MCF 10A (cell line): ENCODE data around the gene CNN1. TPM values are rescaled to one million over a fixed set of nuclear protein-coding genes. Genes with fewer than 3 reads are reported as not detected.

Experiments
- Bru-seq: library from RNA; stranded (reverse); fragments of 400-500 nt; gene quantifications from one replicate; lab custom pipeline; 2021; lab: Mats Ljungman, UMichigan
- BruChase-seq, 2 experiments: library from RNA; stranded (reverse); fragments of 400-500 nt; gene quantifications; one replicate each; lab custom pipeline; 2021; lab: Mats Ljungman, UMichigan
- BruUV-seq: library from RNA; stranded (reverse); fragments of 400-500 nt; replicated peaks from 2 replicates; lab custom pipeline; 2021; lab: Mats Ljungman, UMichigan
- CTCF ChIA-PET: fragments of 300-600 bp; sonication (Branson Sonifier 250); formaldehyde crosslinking; extraction: SDS; loops from one replicate; lab custom pipeline; 2021; ENCODE audit warnings: antibody characterized with exemption, inconsistent platforms; lab: Yijun Ruan, JAX
- POLR2A ChIA-PET: fragments of 300-600, 350-650 bp; sonication (Branson Sonifier 250); formaldehyde crosslinking; extraction: SDS; loops from one replicate; lab custom pipeline; 2020; ENCODE audit warnings: antibody characterized with exemption, inconsistent platforms; lab: Yijun Ruan, JAX
- DNase-seq: peaks from one replicate; pipeline ENCODE4 v3.0.0-alpha.2; 2018; ENCODE audit not compliant: unreplicated experiment
- H3K27ac Mint-ChIP-seq: one replicate; pipeline ENCODE4 v1.8.0; 2022; ENCODE audit warnings: mild to moderate bottlenecking, low read depth, mixed read lengths; ENCODE audit not compliant: unreplicated experiment
- H3K27me3 Mint-ChIP-seq: one replicate; pipeline ENCODE4 v1.8.0; 2022; ENCODE audit warnings: mixed read lengths; ENCODE audit not compliant: insufficient read depth, unreplicated experiment
- H3K36me3 Mint-ChIP-seq: one replicate; pipeline ENCODE4 v1.8.0; 2022; ENCODE audit warnings: mild to moderate bottlenecking, moderate library complexity, mixed read lengths; ENCODE audit not compliant: insufficient read depth, unreplicated experiment
- H3K4me1 Mint-ChIP-seq: one replicate; pipeline ENCODE4 v1.8.0; 2022; ENCODE audit warnings: mixed read lengths; ENCODE audit not compliant: insufficient read depth, unreplicated experiment
- H3K4me3 Mint-ChIP-seq: one replicate; pipeline ENCODE4 v1.8.0; 2022; ENCODE audit warnings: mild to moderate bottlenecking, moderate library complexity, mixed read lengths; ENCODE audit not compliant: unreplicated experiment
- H3K9me3 Mint-ChIP-seq: one replicate; pipeline ENCODE4 v1.8.0; 2022; ENCODE audit warnings: mixed read lengths; ENCODE audit not compliant: unreplicated experiment
- CTCF ChIP-seq: fragments of 200-600 bp; IDR thresholded peaks from one replicate; pipeline ENCODE4 v1.8.0; 2022; ENCODE audit warnings: antibody characterized with exemption, mild to moderate bottlenecking; ENCODE audit not compliant: unreplicated experiment
- intact Hi-C: fragments of 100-400 bp; cut with micrococcal nuclease; formaldehyde crosslinking; loops from 2 replicates; pipeline ENCODE4 v1.14.1; 2022
- long read RNA-seq: library from polyadenylated mRNA; stranded (forward); transcript quantifications from one replicate; pipeline ENCODE4 v2.0.0, GENCODE V29; 2022
- total RNA-seq: library from RNA; stranded (reverse); gene quantifications from 2 replicates; pipeline ENCODE4 v1.2.3, GENCODE V29; 2022

The CNN1 gene
- total RNA-seq (not detected in 2 replicates), Bru-seq, nascent RNA (not detected), BruChase-seq, experiment 1, labeled RNA remaining after a 6-hour chase (percentile 7 among the genes with signal in this experiment), BruChase-seq, experiment 2, labeled RNA remaining after a 2-hour chase (not detected)
- long read RNA-seq = 0 reads

- no peak for TF ChIP-seq CTCF
- Mint-ChIP-seq H3K27me3 (no peaks in the 10 kb centered on the region), H3K4me3 (no peak within 1 kb of the TSS), H3K27ac (no peak within 1 kb of the TSS), H3K4me1 (peaks cover 3% of the 10 kb centered on the region), H3K9me3 (no peaks in the 10 kb centered on the region), H3K36me3 (no peaks in the 10 kb centered on the region)
- ChIA-PET CTCF (interaction anchor here (0.7 kb wide), 1 partner anchor 8 kb away, joined by 4 read pairs; no protein-coding TSS in a partner anchor), POLR2A (interaction anchor here (0.8 kb wide), 1 partner anchor 9 kb away, joined by 4 read pairs; the partner anchor contains the start of gene ECSIT)
- intact Hi-C loops = loop anchor here (10.0 kb wide), 1 partner anchor 46 kb away; no protein-coding TSS in a partner anchor
- no peak for DNase-seq
- BruUV-seq = no TSS peak
These were observed at the start of gene CNN1 for GRCh38 chr19:11538232-11539036. CNN1 (plus strand) TSS chr19:11538851; CDS start chr19:11538928, 77 bp downstream.

GRCh38 chr19:11489378-11489777, 49.3 kb upstream of the CNN1 start:
- peaks cover 7% of the 10 kb centered on the region for H3K36me3 Mint-ChIP-seq
- ChIA-PET CTCF (no interaction called here), POLR2A (no interaction called here)
- intact Hi-C loops = no loop called here
- no peak for DNase-seq
- H3K4me3 Mint-ChIP-seq = no peak overlapping the region
- no peak overlapping the region for H3K27ac Mint-ChIP-seq
- H3K27me3 Mint-ChIP-seq = no peaks in the 10 kb centered on the region
- no peak for TF ChIP-seq CTCF
- BruUV-seq = no TSS peak
- H3K4me1 Mint-ChIP-seq = peaks cover 6% of the 10 kb centered on the region
- H3K9me3 Mint-ChIP-seq = no peaks in the 10 kb centered on the region

GRCh38 chr19:11494634-11495285, 43.9 kb upstream of the CNN1 start:
- Mint-ChIP-seq H3K36me3 (peaks cover 14% of the 10 kb centered on the region), H3K27me3 (no peaks in the 10 kb centered on the region), H3K4me3 (no peak overlapping the region), H3K27ac (peak overlapping the region; percentile 36), H3K9me3 (no peaks in the 10 kb centered on the region), H3K4me1 (no peaks in the 10 kb centered on the region)
- POLR2A ChIA-PET = no interaction called here
- intact Hi-C loops = loop anchor here (5.0 kb wide), 1 partner anchor 648 kb away; the partner anchor contains the start of gene ZNF20
- TF ChIP-seq CTCF = no peak
- no peak for DNase-seq
- CTCF ChIA-PET = interaction anchor here (0.6 to 1.6 kb wide), 3 partner anchors 8 to 93 kb away, joined by 3 to 5 read pairs (median 4); no protein-coding TSS in a partner anchor
- no TSS peak for BruUV-seq

- BruUV-seq = no TSS peak
- Mint-ChIP-seq H3K36me3 (peaks cover 14% of the 10 kb centered on the region), H3K27me3 (no peaks in the 10 kb centered on the region), H3K9me3 (no peaks in the 10 kb centered on the region), H3K27ac (peak overlapping the region; percentile 36), H3K4me3 (no peak overlapping the region), H3K4me1 (no peaks in the 10 kb centered on the region)
- TF ChIP-seq CTCF = no peak
- intact Hi-C loops = loop anchor here (5.0 kb wide), 1 partner anchor 647 kb away; the partner anchor contains the start of gene ZNF20
- no peak for DNase-seq
- ChIA-PET POLR2A (no interaction called here), CTCF (interaction anchor here (0.7 to 1.2 kb wide), 2 partner anchors 10 to 51 kb away, joined by 3 to 4 read pairs; no protein-coding TSS in a partner anchor)
These were observed 43.2 kb upstream of the CNN1 start for GRCh38 chr19:11495481-11495880.
